Measurements from ENCODE around the gene PDCD6IP.

DNA sequence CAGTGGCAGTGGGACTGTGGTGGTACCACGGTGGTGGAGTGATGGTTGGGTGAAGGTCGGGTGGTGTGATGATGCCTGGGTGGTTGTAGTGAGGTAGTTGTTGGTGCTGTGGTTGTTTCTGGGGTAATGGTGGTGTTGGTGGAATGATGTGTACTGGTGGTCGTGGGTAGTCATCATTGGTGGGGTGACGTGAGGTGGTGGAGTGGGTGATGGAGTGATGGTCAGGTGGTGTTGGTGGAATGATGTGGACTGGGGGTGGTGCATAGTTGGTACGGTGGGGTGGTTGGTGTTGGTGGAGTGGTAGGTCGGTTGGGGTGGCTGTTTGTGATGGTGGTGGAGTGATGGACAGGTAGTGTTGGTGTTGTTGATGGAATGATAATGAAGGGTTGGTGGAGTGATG is 87.1 kb downstream of the PDCD6IP start:
- TF ChIP-seq, protein P1, sequence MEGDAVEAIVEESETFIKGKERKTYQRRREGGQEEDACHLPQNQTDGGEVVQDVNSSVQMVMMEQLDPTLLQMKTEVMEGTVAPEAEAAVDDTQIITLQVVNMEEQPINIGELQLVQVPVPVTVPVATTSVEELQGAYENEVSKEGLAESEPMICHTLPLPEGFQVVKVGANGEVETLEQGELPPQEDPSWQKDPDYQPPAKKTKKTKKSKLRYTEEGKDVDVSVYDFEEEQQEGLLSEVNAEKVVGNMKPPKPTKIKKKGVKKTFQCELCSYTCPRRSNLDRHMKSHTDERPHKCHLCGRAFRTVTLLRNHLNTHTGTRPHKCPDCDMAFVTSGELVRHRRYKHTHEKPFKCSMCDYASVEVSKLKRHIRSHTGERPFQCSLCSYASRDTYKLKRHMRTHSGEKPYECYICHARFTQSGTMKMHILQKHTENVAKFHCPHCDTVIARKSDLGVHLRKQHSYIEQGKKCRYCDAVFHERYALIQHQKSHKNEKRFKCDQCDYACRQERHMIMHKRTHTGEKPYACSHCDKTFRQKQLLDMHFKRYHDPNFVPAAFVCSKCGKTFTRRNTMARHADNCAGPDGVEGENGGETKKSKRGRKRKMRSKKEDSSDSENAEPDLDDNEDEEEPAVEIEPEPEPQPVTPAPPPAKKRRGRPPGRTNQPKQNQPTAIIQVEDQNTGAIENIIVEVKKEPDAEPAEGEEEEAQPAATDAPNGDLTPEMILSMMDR (IDR thresholded peaks at IDR 0.05): no peak
- TF ChIP-seq ZFX (IDR thresholded peaks at IDR 0.05; ENCODE audit: borderline replicate concordance): no peak
